Prostate gland (tissue), 2 donors: ENCODE results near the gene RDH13. TPM values are rescaled to one million over a fixed set of nuclear protein-coding genes. Genes with fewer than 3 reads are reported as not detected.
A peak's percentile ranks its signal among the peaks of the same experiment; 100 is the strongest.
"Not testable (repeated sequence)": the region's sequence is repeated elsewhere in the genome, so short reads cannot be mapped to it uniquely, and the experiment has no call there.

Experiments used
- DNase-seq: peaks from one replicate; pipeline ENCODE4 v3.0.0-alpha.2; 2019; ENCODE audit warnings: low spot score
- H3K27ac ChIP-seq, 2 donors: fragments of 200-600 bp; sonication (generic); 2 replicates each; pipeline ENCODE4 v1.5.1; 2017 to 2019
- H3K27me3 ChIP-seq: fragments of 200-600 bp; sonication (generic); replicated peaks from 2 replicates; pipeline ENCODE4 v1.5.1; 2019; ENCODE audit not compliant: insufficient read depth
- H3K36me3 ChIP-seq, 2 donors: fragments of 200-600 bp; sonication (generic); 1 replicate in 1 of 2; 2 replicates in 1 of 2; pipeline versions ENCODE4 v1.5.1 to v1.8.1; 2017 to 2019
- H3K4me1 ChIP-seq: fragments of 200-600 bp; sonication (generic); replicated peaks from 2 replicates; pipeline ENCODE4 v1.5.1; 2019
- H3K4me3 ChIP-seq, 2 donors: fragments of 200-600 bp; sonication (generic); 2 replicates each; pipeline ENCODE4 v1.5.1; 2017 to 2019
- H3K9me3 ChIP-seq: fragments of 200-600 bp; sonication (generic); 2 replicates; pipeline ENCODE4 v1.5.1; 2017
- POLR2A ChIP-seq: fragments of 450-650 bp; IDR thresholded peaks from one replicate; pipeline ENCODE4 v1.6.1; 2016; ENCODE audit warnings: antibody characterized with exemption, mild to moderate bottlenecking
- POLR2AphosphoS5 ChIP-seq: sonication (generic); formaldehyde crosslinking; IDR thresholded peaks from one replicate; pipeline ENCODE4 v1.6.1; 2017; ENCODE audit warnings: antibody characterized with exemption
- WGBS: methylation state at CpG from one replicate; pipeline ENCODE4 v1.1.5; 2018; 5-methylcytosine and 5-hydroxymethylcytosine counted together
- intact Hi-C: fragments of 100-400 bp; cut with DNase I; formaldehyde crosslinking; loops from one replicate; pipeline ENCODE4 v1.14.2; 2022
- total RNA-seq, 2 donors: library from RNA; depleted of rRNA; stranded (reverse); fragments of >200 nt; gene quantifications; one replicate each; pipeline ENCODE4 v1.1.0, GENCODE V29; 2016
- TF ChIP-seq, protein P1 (sequence below), 4 experiments: fragments of 200-600 bp in 2 of 4; fragments of 450-650 bp in 2 of 4; sonication (generic) in 2 of 4; IDR thresholded peaks; 1 replicate in 3 of 4; 2 replicates in 1 of 4; pipeline ENCODE4 v1.5.1; 2016 to 2019; ENCODE audit warnings: antibody characterized with exemption in 4 of 4, mild to moderate bottlenecking in 2 of 4, moderate library complexity in 2 of 4

Gene RDH13
- total RNA-seq, 2 donors from 2014 or later: 29.8 to 32.8 TPM

DNA sequence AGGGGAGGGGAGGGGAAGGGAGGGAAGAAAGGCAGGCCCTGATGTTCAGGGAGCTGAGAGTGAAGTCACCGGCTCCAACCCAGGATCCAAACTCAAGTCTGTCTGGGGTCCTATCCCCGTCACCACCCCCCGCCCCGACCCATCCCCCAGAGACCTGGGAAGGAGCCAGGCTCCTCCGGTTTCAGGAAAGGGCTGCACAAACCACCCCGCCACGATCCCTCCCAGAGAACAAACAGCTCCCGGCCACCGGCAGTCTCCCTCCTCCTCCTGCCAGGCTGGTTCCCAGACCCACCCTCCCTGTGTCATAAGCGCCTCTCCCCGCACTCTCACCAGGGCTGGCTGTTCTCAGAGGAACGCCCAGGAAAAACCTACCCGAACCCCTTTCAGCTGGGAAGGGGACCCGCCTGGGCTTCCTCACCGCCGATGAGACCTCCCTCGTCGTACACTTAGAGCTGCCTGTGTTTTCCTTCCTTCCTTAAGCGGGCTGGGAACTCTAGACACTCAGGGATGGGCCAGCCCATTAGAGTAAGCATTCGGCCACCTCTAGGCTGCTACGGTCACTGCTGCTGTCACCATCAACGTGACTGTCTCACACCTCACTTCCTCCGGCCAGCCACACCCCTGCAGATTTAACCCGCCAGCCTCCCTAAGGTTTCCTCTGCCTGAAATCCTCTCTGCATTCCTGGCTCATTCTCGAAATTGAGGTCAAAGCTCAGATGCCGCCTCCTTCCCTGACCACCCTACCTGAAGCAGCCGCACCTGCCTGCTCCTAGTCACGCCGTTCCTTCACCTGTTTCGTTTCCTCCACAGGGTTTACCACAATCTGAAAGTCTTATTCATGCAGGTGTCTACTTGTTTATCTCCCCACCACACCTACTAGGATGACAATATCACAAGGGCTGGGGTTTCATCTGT is 6.3 kb upstream of the RDH13 start:
- no peaks in the 10 kb centered on the region for H3K9me3 ChIP-seq
- WGBS: 4% methylated on average over 30 of the region's 30 CpGs
- H3K4me1 ChIP-seq: no peaks in the 10 kb centered on the region
- peak overlapping the region; percentile 22 to 35 for H3K4me3 ChIP-seq
- H3K36me3 ChIP-seq: no peaks in the 10 kb centered on the region
- peak overlapping the region; percentile 86 to 90 for H3K27ac ChIP-seq
- TF ChIP-seq POLR2A (peak; percentile 66), POLR2AphosphoS5 (peak; percentile 22)
- TF ChIP-seq, protein P1, sequence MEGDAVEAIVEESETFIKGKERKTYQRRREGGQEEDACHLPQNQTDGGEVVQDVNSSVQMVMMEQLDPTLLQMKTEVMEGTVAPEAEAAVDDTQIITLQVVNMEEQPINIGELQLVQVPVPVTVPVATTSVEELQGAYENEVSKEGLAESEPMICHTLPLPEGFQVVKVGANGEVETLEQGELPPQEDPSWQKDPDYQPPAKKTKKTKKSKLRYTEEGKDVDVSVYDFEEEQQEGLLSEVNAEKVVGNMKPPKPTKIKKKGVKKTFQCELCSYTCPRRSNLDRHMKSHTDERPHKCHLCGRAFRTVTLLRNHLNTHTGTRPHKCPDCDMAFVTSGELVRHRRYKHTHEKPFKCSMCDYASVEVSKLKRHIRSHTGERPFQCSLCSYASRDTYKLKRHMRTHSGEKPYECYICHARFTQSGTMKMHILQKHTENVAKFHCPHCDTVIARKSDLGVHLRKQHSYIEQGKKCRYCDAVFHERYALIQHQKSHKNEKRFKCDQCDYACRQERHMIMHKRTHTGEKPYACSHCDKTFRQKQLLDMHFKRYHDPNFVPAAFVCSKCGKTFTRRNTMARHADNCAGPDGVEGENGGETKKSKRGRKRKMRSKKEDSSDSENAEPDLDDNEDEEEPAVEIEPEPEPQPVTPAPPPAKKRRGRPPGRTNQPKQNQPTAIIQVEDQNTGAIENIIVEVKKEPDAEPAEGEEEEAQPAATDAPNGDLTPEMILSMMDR (IDR thresholded peaks at IDR 0.05): peak in 2 of 4 experiments; percentile 11 to 23
- H3K27me3 ChIP-seq: no peaks in the 10 kb centered on the region
- DNase-seq: peak; percentile 77
- intact Hi-C loops: no loop called here

DNA sequence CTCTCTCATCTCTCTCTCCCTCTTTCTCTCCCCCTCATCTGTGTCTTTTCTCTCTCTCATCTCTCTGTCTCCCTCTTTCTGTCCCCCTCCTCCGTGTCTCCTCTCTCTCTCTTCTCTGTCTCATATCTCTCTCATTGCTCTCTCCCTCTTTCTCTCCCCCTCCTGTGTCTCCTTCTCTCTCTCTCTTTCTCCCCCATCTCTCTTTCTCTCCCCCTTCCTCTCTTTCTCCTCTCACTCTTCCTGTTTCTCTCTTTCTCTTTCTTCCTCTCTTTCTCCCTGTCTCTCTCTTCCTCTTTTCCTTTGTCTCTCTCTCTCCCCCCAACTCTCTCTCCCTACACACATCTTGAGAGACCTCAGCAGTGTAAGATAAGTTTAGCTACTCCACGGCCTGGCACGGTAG is 4.9 kb upstream of the RDH13 start:
- TF ChIP-seq POLR2AphosphoS5 (no peak), POLR2A (no peak)
- TF ChIP-seq, protein P1 (IDR thresholded peaks at IDR 0.05): no peak
- no peak overlapping the region for H3K4me3 ChIP-seq
- no peaks in the 10 kb centered on the region for H3K36me3 ChIP-seq
- DNase-seq: no peak
- no peaks in the 10 kb centered on the region for H3K9me3 ChIP-seq
- 42% methylated on average over 3 of the region's 3 CpGs for WGBS
- no peaks in the 10 kb centered on the region for H3K4me1 ChIP-seq
- intact Hi-C loops: no loop called here
- no peaks in the 10 kb centered on the region for H3K27me3 ChIP-seq
- no peak overlapping the region for H3K27ac ChIP-seq

DNA sequence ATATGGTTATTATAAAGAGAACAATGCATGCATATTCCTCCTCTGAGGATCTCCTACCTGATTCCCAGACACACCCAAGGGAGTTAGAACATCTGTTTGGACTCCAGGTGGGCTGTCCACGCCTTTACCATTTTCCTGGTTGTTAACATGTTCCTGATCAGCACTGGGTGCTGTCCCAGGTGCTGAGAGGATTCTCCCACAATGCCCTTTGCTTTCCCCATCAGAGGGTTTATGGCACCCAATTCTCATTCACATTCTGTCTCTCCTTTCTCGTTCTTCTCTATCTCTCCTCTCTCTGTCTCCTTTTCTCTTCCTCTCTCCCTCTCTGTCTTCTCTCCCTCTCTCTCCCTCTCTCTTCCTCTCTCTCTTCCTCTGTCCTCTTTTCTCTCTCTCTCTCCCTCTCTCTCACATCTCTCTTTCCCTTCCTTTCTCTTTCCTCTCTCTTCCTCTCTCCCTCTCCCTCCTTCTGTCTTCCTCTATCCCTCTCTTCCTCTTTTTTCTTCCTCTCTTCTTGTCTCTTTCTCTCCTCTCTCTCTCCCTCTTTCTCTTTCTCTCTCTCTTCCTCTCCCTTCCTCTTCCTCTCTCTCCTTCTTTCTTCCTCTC is 3.3 kb upstream of the RDH13 start:
- 13% methylated on average over 2 of the region's 2 CpGs for WGBS
- intact Hi-C loops: no loop called here
- TF ChIP-seq POLR2AphosphoS5 (no peak), POLR2A (no peak)
- TF ChIP-seq, protein P1 (IDR thresholded peaks at IDR 0.05): no peak

DNA sequence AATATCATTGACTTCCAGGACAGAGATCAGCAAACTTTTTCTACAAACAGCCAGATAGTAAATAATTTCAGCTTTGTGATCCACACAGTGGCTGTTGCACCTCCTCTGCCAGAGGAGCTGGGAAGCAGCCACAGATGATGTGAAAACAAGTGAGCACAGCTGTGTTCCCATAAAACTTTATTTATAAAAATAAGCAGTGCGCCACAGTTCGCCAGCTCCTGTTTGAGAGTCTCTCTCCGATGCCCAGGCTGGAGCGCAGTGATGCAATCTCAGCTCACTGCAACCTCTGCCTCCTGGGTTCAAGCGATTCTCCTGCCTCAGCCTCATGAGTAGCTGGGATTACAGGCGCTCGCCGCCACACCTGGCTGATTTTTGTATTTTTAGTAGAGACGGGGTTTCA is 2.6 kb upstream of the RDH13 start:
- 70% methylated on average over 9 of the region's 9 CpGs for WGBS
- DNase-seq, H3K4me1 ChIP-seq, intact Hi-C loops, H3K27ac ChIP-seq, H3K27me3 ChIP-seq, H3K36me3 ChIP-seq, H3K4me3 ChIP-seq, H3K9me3 ChIP-seq: not testable (repeated sequence)

More for the DNA sequence above, 3.3 kb upstream of the RDH13 start:
- Histone ChIP-seq H3K9me3 (no peaks in the 10 kb centered on the region), H3K27me3 (no peaks in the 10 kb centered on the region), H3K27ac (no peak overlapping the region), H3K4me1 (no peaks in the 10 kb centered on the region), H3K36me3 (no peaks in the 10 kb centered on the region), H3K4me3 (no peak overlapping the region)
- no peak for DNase-seq

DNA sequence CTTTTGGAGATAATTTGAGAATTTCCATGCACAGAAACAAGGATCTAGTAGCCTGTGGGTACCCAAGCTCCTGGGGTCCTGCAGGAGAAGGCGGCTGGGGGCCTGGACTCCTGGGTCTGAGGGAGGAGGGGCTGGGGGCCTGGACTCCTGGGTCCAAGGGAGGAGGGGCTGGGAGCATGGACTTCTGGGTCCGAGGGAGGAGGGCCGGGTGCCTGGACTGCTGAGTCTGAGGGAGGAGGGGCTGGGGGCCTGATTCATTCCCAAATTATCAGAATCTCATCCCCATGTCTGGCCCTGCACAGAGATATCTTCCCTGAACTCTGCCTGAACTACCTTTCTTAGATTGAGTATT is 520 bp upstream of the RDH13 start:
- H3K27ac ChIP-seq: peak overlapping the region; percentile 63 to 71
- no peaks in the 10 kb centered on the region for H3K4me1 ChIP-seq
- peak overlapping the region in 1 of 2 donors; percentile 82 for H3K4me3 ChIP-seq
- H3K36me3 ChIP-seq: no peaks in the 10 kb centered on the region
- 78% methylated on average over 3 of the region's 3 CpGs for WGBS
- DNase-seq: no peak
- intact Hi-C loops: no loop called here
- TF ChIP-seq POLR2AphosphoS5 (no peak), POLR2A (no peak)
- TF ChIP-seq, protein P1 (IDR thresholded peaks at IDR 0.05): no peak
- no peaks in the 10 kb centered on the region for H3K9me3 ChIP-seq
- no peaks in the 10 kb centered on the region for H3K27me3 ChIP-seq

DNA sequence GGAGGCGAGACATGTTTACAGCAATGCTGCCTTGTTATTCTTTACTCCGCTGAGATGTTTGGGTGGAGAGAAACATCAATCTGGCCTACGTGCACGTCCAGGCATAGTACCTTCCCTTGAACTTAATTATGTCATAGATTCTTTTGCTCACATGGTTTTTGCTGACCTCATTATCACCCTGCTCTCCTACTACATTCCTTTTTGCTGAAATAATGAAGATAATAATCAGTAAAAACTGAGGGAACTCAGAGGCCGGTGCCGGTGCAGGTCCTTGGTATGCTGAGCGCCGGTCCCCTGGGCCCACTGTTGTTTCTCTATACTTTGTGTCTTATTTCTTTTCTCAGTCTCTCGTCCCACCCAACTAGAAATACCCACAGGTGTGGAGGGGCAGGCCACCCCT is 2.7 kb downstream of the RDH13 start:
- DNase-seq, H3K4me1 ChIP-seq, H3K4me3 ChIP-seq, intact Hi-C loops, H3K27ac ChIP-seq, H3K9me3 ChIP-seq, H3K27me3 ChIP-seq, H3K36me3 ChIP-seq: not testable (repeated sequence)
- whole genome bisulfite sequencing: 47% methylated on average over 9 of the region's 9 CpGs
